ENCODE results near the gene IQCK.
"Not testable (repeated sequence)": the region's sequence is repeated elsewhere in the genome, so short reads cannot be mapped to it uniquely, and the experiment has no call there.

Gene IQCK

GRCh38 chr16:19699472-19699871 lies 18.6 kb upstream of the IQCK start:
- no peak for DNase-seq (ENCODE audit: low read depth in 2 of 2)

- no peak for DNase-seq (ENCODE audit: low read depth in 2 of 2)
Observed at GRCh38 chr16:19700319-19700781, 17.7 kb upstream of the IQCK start.

- DNase-seq (ENCODE audit: low read depth in 2 of 2) = no peak
Observed at GRCh38 chr16:19701091-19701490, 17.0 kb upstream of the IQCK start.

- DNase-seq (ENCODE audit: low read depth in 2 of 2) = no peak
Observed at GRCh38 chr16:19703172-19703889, 14.7 kb upstream of the IQCK start.

GRCh38 chr16:19704321-19705145 lies 13.5 kb upstream of the IQCK start:
- DNase-seq (ENCODE audit: low read depth in 2 of 2) = no peak

GRCh38 chr16:19705146-19705501 lies 12.9 kb upstream of the IQCK start:
- DNase-seq (ENCODE audit: low read depth in 2 of 2) = no peak

GRCh38 chr16:19705843-19706242 lies 12.2 kb upstream of the IQCK start:
- no peak for DNase-seq (ENCODE audit: low read depth in 2 of 2)

- no peak for DNase-seq (ENCODE audit: low read depth in 2 of 2)
Observed at GRCh38 chr16:19706846-19707245, 11.2 kb upstream of the IQCK start.

- DNase-seq (ENCODE audit: low read depth in 2 of 2) = no peak
Observed at GRCh38 chr16:19707569-19708295, 10.3 kb upstream of the IQCK start.

- no peak for DNase-seq (ENCODE audit: low read depth in 2 of 2)
Observed at GRCh38 chr16:19708296-19709205, 9.5 kb upstream of the IQCK start.

GRCh38 chr16:19709381-19710136 lies 8.5 kb upstream of the IQCK start:
- no peak for DNase-seq (ENCODE audit: low read depth in 2 of 2)

- no peak for DNase-seq (ENCODE audit: low read depth in 2 of 2)
Observed at GRCh38 chr16:19710191-19710908, 7.7 kb upstream of the IQCK start.

- DNase-seq (ENCODE audit: low read depth in 2 of 2) = no peak
Observed at GRCh38 chr16:19710991-19711545, 7.0 kb upstream of the IQCK start.

GRCh38 chr16:19711643-19712042 lies 6.4 kb upstream of the IQCK start:
- no peak for DNase-seq (ENCODE audit: low read depth in 2 of 2)

GRCh38 chr16:19712418-19713058 lies 5.5 kb upstream of the IQCK start:
- DNase-seq (ENCODE audit: low read depth in 2 of 2) = no peak

GRCh38 chr16:19713697-19714096 lies 4.4 kb upstream of the IQCK start:
- no peak for DNase-seq (ENCODE audit: low read depth in 2 of 2)

GRCh38 chr16:19715566-19715965 lies 2.5 kb upstream of the IQCK start:
- no peak for DNase-seq (ENCODE audit: low read depth in 2 of 2)

GRCh38 chr16:19716183-19716582 lies 1.9 kb upstream of the IQCK start:
- no peak for DNase-seq (ENCODE audit: low read depth in 2 of 2)

- not testable (repeated sequence) for DNase-seq (ENCODE audit: low read depth in 2 of 2)
Observed at GRCh38 chr16:19716728-19717127, 1.3 kb upstream of the IQCK start.
